Endothelial cell of umbilical vein (primary cell): ENCODE data around the gene OARD1. TPM values are rescaled to one million over a fixed set of nuclear protein-coding genes. Genes with fewer than 3 reads are reported as not detected.

ENCODE experiments used
- BruUV-seq: library from RNA; stranded (reverse); fragments of 400-500 nt; replicated peaks from 2 replicates; lab custom pipeline; 2021; lab: Mats Ljungman, UMichigan
- CTCF ChIA-PET: fragments of 300-600, 350-600 bp; sonication (Branson Sonifier 250); formaldehyde crosslinking; loops from one replicate; lab custom pipeline; 2021; ENCODE audit warnings: antibody characterized with exemption, inconsistent platforms; lab: Charles Lee
- POLR2A ChIA-PET: fragments of 300-600, 350-600 bp; sonication (Branson Sonifier 250); formaldehyde crosslinking; loops from one replicate; lab custom pipeline; 2021; ENCODE audit warnings: antibody characterized with exemption, inconsistent platforms; lab: Charles Lee
- DNase-seq: peaks from one replicate; pipeline ENCODE4 v3.0.0-alpha.2; 2011; ENCODE audit warnings: low read depth, low spot score
- FAIRE-seq: peaks from 2 replicates; lab custom pipeline; 2011; peaks lifted over from hg19 to GRCh38; lab: Jason Lieb, UNC
- H2AFZ ChIP-seq: 2 replicates; pipeline ENCODE4 v1.6.0; 2012; ENCODE audit warnings: low read depth, low read length, control low read depth, inconsistent platforms
- H3K27ac ChIP-seq: 2 replicates; pipeline ENCODE4 v1.5.1; 2011; ENCODE audit warnings: low read depth, mild to moderate bottlenecking, control low read depth, low read length, moderate library complexity; ENCODE audit not compliant: insufficient read depth
- H3K27me3 ChIP-seq, 2 experiments: 2 replicates each; pipeline versions ENCODE4 v1.6.0 to v1.6.1; 2011; ENCODE audit warnings: low read length in 2 of 2, mixed read lengths in 1 of 2; ENCODE audit not compliant: control insufficient read depth in 2 of 2, insufficient read depth in 2 of 2
- H3K36me3 ChIP-seq, 2 experiments: 2 replicates in 1 of 2; 3 replicates in 1 of 2; pipeline ENCODE4 v1.5.1; 2011; ENCODE audit warnings: low read length in 2 of 2, mild to moderate bottlenecking in 1 of 2, moderate library complexity in 1 of 2; ENCODE audit not compliant: control insufficient read depth in 2 of 2, insufficient read depth in 2 of 2; ENCODE audit errors: extremely low read depth in 1 of 2
- H3K4me1 ChIP-seq: 3 replicates; pipeline ENCODE4 v1.5.1; 2011; ENCODE audit warnings: mild to moderate bottlenecking, low read length; ENCODE audit not compliant: control insufficient read depth, insufficient read depth; ENCODE audit errors: extremely low read depth
- H3K4me2 ChIP-seq: 2 replicates; pipeline ENCODE4 v1.6.1; 2011; ENCODE audit warnings: low read length, control low read depth, mixed read lengths; ENCODE audit not compliant: insufficient read depth
- H3K4me3 ChIP-seq, 3 experiments: fragments of 200-600 bp in 1 of 3; sonication (generic), shearing (Covaris generic) in 1 of 3; replicated peaks in 1 of 3; 2 replicates each; pipeline ENCODE4 v1.5.1; 2011 to 2016; ENCODE audit warnings: control low read depth in 3 of 3, low read length in 3 of 3, mild to moderate bottlenecking in 2 of 3, inconsistent platforms in 1 of 3, low read depth in 1 of 3, moderate library complexity in 1 of 3; ENCODE audit not compliant: insufficient read depth in 1 of 3
- H3K79me2 ChIP-seq: 2 replicates; pipeline ENCODE4 v1.6.0; 2012; ENCODE audit warnings: low read length, inconsistent platforms; ENCODE audit not compliant: control insufficient read depth, insufficient read depth
- H3K9ac ChIP-seq: replicated peaks from 2 replicates; pipeline ENCODE3; 2011; ENCODE audit warnings: low read length, control low read depth; ENCODE audit not compliant: insufficient read depth; ENCODE audit errors: extremely low read depth
- H3K9me1 ChIP-seq: replicated peaks from 3 replicates; pipeline ENCODE4 v1.6.0; 2011; ENCODE audit warnings: mild to moderate bottlenecking, low read length; ENCODE audit not compliant: control insufficient read depth, insufficient read depth; ENCODE audit errors: extremely low read depth
- H3K9me3 ChIP-seq: replicated peaks from 2 replicates; pipeline ENCODE4 v1.5.1; 2012; ENCODE audit warnings: low read length, inconsistent platforms; ENCODE audit not compliant: control insufficient read depth, insufficient read depth
- H4K20me1 ChIP-seq: replicated peaks from 2 replicates; pipeline ENCODE3; 2011; ENCODE audit warnings: mild to moderate bottlenecking, low read length; ENCODE audit not compliant: control insufficient read depth, insufficient read depth; ENCODE audit errors: extremely low read depth
- CTCF ChIP-seq, 2 donors: IDR thresholded peaks; 1 replicate in 1 of 2; 2 replicates in 1 of 2; pipeline ENCODE4 v1.5.1; 2011; ENCODE audit warnings: low read length in 2 of 2, mild to moderate bottlenecking in 2 of 2, moderate library complexity in 2 of 2, control low read depth in 1 of 2, inconsistent platforms in 1 of 2, low read depth in 1 of 2; ENCODE audit not compliant: insufficient read depth in 1 of 2; ENCODE audit errors: extremely low read depth in 1 of 2
- EZH2 ChIP-seq: IDR thresholded peaks from 2 replicates; pipeline ENCODE4 v1.6.1; 2012; ENCODE audit warnings: borderline replicate concordance, low read depth, mild to moderate bottlenecking, moderate library complexity, low read length, inconsistent platforms; ENCODE audit not compliant: severe bottlenecking
- FOS ChIP-seq: IDR thresholded peaks from 2 replicates; pipeline ENCODE4 v1.6.1; 2011; ENCODE audit warnings: mild to moderate bottlenecking, low read length, moderate library complexity, borderline replicate concordance; ENCODE audit not compliant: insufficient read depth
- GATA2 ChIP-seq: IDR thresholded peaks from 2 replicates; pipeline ENCODE4 v1.7.0; 2011; ENCODE audit warnings: low read depth, mild to moderate bottlenecking, moderate library complexity, mixed read lengths, low read length; ENCODE audit not compliant: insufficient read length, insufficient read depth
- JUN ChIP-seq: IDR thresholded peaks from 2 replicates; pipeline ENCODE4 v1.6.1; 2011; ENCODE audit warnings: borderline replicate concordance, low read depth; ENCODE audit not compliant: insufficient read length, insufficient read depth
- MAX ChIP-seq: IDR thresholded peaks from 2 replicates; pipeline ENCODE4 v1.6.1; 2011; ENCODE audit not compliant: insufficient read depth, insufficient read length
- MYC ChIP-seq: IDR thresholded peaks from one replicate; pipeline ENCODE4 v1.6.1; 2011; ENCODE audit warnings: mild to moderate bottlenecking, low read depth, low read length
- POLR2A ChIP-seq: IDR thresholded peaks from 2 replicates; pipeline ENCODE4 v1.6.1; 2012; ENCODE audit warnings: low read depth, mild to moderate bottlenecking, control low read depth, low read length
- POLR2AphosphoS5 ChIP-seq: IDR thresholded peaks from 2 replicates; pipeline ENCODE4 v1.6.1; 2012; ENCODE audit warnings: low read depth, mild to moderate bottlenecking, control low read depth, low read length, moderate library complexity; ENCODE audit not compliant: insufficient read depth
- dilution Hi-C: fragments of 300-500 bp; cut with MboI; formaldehyde crosslinking; loops from one replicate; pipeline ENCODE4 v1.15.0; 2019; ENCODE audit warnings: low sequenced_read_pairs; ENCODE audit not compliant: extremely low pct_ligation_motif_present
- intact Hi-C: fragments of 100-400 bp; cut with micrococcal nuclease; formaldehyde crosslinking; loops from one replicate; pipeline ENCODE4 v1.10.0; 2022
- polyA plus RNA-seq, 4 experiments: library from polyadenylated mRNA; depleted of rRNA in 3 of 4; stranded (reverse) in 3 of 4; unstranded in 1 of 4; fragments of >200 nt; gene quantifications; 2 replicates each; pipeline versions ENCODE4 v1.2.1 to v1.2.3, GENCODE V29; 2011 to 2012; ENCODE audit warnings: missing spikeins in 1 of 4
- total RNA-seq: library from RNA; stranded (reverse); gene quantifications from 2 replicates; pipeline ENCODE4 v1.2.3, GENCODE V29; 2021

The OARD1 gene
- total and polyA plus RNA-seq, 2 donors (not counting 3 experiments of a cell fraction or from before 2014, with no cell fraction given), result 5.2 to 13.0 TPM

GRCh38 chr6:41062056-41062455, 10.1 kb downstream of the OARD1 start:
- Histone ChIP-seq H3K79me2 (no peaks in the 10 kb centered on the region), H3K4me3 (no peak overlapping the region), H2AFZ (no peak overlapping the region), H3K4me1 (peaks cover 5% of the 10 kb centered on the region), H3K9me3 (no peaks in the 10 kb centered on the region), H3K9ac (no peak overlapping the region), H3K27me3 (no peaks in the 10 kb centered on the region), H3K9me1 (no peaks in the 10 kb centered on the region), H3K4me2 (no peak overlapping the region), H3K27ac (no peak overlapping the region), H4K20me1 (no peaks in the 10 kb centered on the region), H3K36me3 (no peaks in the 10 kb centered on the region)
- dilution Hi-C loops, result no loop called here
- intact Hi-C loops, result no loop called here
- no peak for FAIRE-seq
- ChIA-PET CTCF (no interaction called here), POLR2A (no interaction called here)
- BruUV-seq, result no TSS peak
- no peak for DNase-seq
- TF ChIP-seq MYC (no peak), JUN (no peak), CTCF (IDR thresholded peaks at IDR 0.05; ENCODE audit: extremely low read depth in 1 of 2, insufficient read depth in 1 of 2, low read depth in 1 of 2, low read length in 2 of 2) (no peak), EZH2 (no peak), POLR2A (no peak), POLR2AphosphoS5 (no peak), GATA2 (no peak), FOS (no peak), MAX (no peak)
